ACC112 (cell line): ENCODE data around the gene SND1.

Source experiments
- H2AFZ ChIP-seq: fragments of 200-600 bp; sonication (generic); one replicate; pipeline ENCODE4 v1.6.0; 2017; ENCODE audit warnings: antibody characterized with exemption, low read length; ENCODE audit not compliant: unreplicated experiment
- H3K27ac ChIP-seq: fragments of 200-600 bp; sonication (generic); 2 replicates; pipeline ENCODE4 v1.5.1; 2014; ENCODE audit warnings: low read depth, mild to moderate bottlenecking, antibody characterized with exemption, low read length, moderate library complexity
- H3K27me3 ChIP-seq: fragments of 200-600 bp; sonication (generic); 2 replicates; pipeline ENCODE4 v1.6.1; 2014; ENCODE audit warnings: mild to moderate bottlenecking, antibody characterized with exemption, low read length, moderate library complexity, mixed read lengths; ENCODE audit not compliant: insufficient read depth
- H3K36me3 ChIP-seq: fragments of 200-600 bp; sonication (generic); 2 replicates; pipeline ENCODE4 v1.6.1; 2016; ENCODE audit warnings: mild to moderate bottlenecking, antibody characterized with exemption, low read length, moderate library complexity, mixed read lengths; ENCODE audit not compliant: insufficient read depth
- H3K4me1 ChIP-seq: fragments of 200-600 bp; sonication (generic); one replicate; pipeline ENCODE4 v1.6.1; 2016; ENCODE audit warnings: low read length, mixed read lengths; ENCODE audit not compliant: insufficient read depth, unreplicated experiment, control insufficient read depth
- H3K4me3 ChIP-seq: fragments of 200-600 bp; sonication (generic); 2 replicates; pipeline ENCODE4 v1.5.1; 2014; ENCODE audit warnings: mild to moderate bottlenecking, low read depth, low read length
- H3K79me2 ChIP-seq: fragments of 200-600 bp; sonication (generic); one replicate; pipeline ENCODE4 v1.6.0; 2016; ENCODE audit warnings: low read length; ENCODE audit not compliant: control insufficient read depth, unreplicated experiment, insufficient read depth

Gene SND1

DNA sequence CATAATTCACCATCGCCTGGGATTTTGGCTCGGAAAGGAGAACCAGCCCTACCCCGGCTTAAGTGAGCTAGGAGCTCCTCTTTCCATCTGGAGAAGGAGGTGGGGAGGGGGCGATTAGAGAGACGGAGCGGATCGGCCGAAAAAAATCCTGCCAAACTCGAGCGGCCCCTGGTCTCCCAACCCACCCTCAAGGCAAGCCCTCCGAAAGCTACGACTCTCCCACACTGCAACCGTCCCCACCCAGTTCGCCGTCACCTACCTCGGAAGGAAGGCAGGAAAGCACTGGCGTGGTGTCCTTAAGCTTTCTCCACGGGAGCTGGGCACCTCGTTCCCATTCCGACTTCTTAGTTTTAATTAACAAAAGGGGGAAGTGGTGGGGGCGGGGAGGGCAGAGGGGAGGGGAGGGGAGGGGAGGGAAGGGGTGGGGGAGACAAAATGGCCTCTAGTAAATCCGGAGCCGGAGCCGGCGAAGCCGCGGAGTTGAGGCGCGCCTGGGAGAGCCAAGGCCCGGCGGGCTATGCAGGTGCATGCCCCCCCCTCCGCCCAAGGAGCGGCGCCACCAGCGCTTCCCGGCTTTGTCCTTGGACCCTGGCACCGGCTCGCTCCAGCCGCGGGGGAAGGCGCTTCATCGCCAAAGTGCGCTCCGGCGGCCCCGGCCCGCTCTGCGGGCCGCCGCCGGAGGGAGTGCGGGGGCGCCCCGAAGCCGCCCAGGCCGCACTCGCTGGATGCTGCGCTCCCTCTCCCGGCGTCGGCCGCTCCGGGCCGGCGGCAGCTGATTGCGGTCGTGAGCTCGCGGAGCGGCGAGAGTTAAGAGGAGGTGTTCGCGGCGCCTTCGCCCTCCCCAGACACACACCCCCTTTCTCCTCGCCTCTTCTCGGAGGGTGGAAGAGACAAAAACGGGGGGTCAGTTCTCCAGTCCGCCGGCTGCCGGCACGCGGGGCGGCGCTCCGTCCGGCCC, 378.9 kb downstream of the SND1 start, which contains the start of gene LRRC4:
Gene LRRC4 (minus strand): TSS at position 784 of the 958 bp plus-strand sequence. CDS start 797 bp downstream, outside the sequence.
- Histone ChIP-seq H3K79me2 (peaks cover 9% of the 10 kb centered on the region), H3K27me3 (no peaks in the 10 kb centered on the region), H3K4me3 (peak within 1 kb of the TSS; percentile 77), H3K4me1 (peaks cover 3% of the 10 kb centered on the region), H3K27ac (no peak within 1 kb of the TSS), H2AFZ (no peak within 1 kb of the TSS), H3K36me3 (peaks cover 11% of the 10 kb centered on the region; the same call in 1 of the 2 replicates)

DNA sequence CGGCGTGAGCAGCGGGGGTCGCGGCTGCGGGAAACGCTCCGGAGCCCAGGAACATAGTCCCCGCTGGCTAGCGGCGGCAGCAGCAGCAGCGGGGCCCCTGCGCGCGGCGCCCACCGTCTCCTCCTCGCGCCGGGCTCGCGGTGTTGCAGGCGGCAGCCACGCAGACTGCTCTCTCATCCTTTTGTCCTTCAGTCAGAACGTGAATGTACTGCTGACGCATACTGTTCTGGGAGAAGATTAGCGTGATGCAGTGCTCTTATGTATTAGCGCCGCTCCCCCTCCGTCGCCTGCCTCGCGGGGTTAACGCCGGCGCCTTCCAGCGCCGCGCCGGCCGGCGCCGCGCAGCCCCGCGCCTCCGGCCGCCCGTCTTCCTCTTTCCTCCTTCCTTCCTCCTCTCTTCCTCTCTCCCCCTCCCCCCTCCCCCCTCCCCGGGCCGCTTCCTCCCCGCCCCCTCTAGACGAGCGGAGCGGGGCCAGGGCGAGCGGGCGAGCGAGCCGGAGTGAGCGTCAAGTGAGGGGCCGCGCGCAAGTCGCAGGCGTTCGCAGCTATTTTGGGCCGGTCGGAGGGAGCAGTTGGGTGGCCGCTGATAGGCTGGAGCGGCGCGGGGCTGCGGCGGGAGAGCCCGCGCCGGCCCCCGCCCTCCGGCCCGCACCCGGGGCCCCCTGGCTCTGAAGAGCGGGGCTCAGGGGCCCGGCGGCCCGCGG, 380.1 kb downstream of the SND1 start:
- no peak overlapping the region for H3K27ac ChIP-seq
- H3K36me3 ChIP-seq = peaks cover 11% of the 10 kb centered on the region; the same call in 1 of the 2 replicates
- H3K27me3 ChIP-seq = no peaks in the 10 kb centered on the region
- H2AFZ ChIP-seq = no peak overlapping the region
- peaks cover 9% of the 10 kb centered on the region for H3K79me2 ChIP-seq
- H3K4me3 ChIP-seq = peak overlapping the region; percentile 77
- peaks cover 3% of the 10 kb centered on the region for H3K4me1 ChIP-seq

DNA sequence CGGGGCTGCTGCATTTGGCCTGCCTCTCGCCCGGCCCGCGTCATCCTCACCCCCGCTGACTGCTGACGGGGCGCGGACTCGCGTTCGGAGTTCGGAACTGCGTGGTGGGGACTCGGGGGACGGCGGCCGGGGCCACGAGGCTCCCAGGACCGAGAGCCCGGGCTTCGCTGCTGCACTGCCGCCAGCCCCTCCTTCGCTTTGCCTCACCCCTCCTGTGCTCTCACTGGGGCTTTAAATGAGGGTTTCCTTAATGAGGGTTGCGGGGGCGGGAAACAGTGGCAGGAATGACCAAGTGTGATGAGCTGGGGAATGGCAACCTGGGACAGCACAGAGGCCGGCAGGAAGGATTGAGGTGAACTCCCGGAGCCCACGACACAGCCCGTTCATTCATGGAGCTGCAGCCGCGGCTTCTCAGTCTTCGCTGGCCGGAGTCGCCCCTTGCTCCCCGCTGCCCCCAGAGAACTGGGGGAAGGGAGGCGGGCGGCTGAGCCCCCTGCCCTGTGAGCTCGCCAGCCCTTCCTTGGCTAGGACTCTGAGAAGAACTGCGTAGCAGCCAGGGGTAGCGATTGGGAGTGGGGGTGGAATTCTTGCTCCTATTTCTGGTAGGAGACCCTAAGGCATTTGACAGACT, 380.7 kb downstream of the SND1 start:
- H3K4me1 ChIP-seq = peaks cover 3% of the 10 kb centered on the region
- peak overlapping the region; percentile 77 for H3K4me3 ChIP-seq
- H3K27ac ChIP-seq = no peak overlapping the region
- peaks cover 11% of the 10 kb centered on the region; the same call in 1 of the 2 replicates for H3K36me3 ChIP-seq
- H3K27me3 ChIP-seq = no peaks in the 10 kb centered on the region
- H2AFZ ChIP-seq = no peak overlapping the region
- peaks cover 9% of the 10 kb centered on the region for H3K79me2 ChIP-seq

DNA sequence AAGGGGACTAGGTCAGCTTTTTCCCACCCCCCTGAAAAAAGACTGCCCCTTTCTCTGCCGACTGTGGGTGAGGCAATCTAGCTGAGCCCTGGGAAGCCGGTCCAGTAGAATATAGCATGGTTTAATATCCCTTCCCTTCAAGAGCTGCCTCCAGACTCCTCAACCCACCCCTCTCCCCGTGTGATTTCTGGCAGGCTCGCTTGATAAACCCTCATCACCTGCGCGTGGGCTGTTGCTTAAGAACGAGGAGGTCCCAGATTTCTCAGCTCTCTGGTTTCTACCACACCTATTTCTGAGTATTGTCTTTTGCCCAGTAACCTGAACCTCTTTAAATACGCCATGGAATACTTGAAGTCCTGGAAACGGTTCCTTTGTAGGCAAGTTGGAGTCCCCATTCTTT, 381.3 kb downstream of the SND1 start:
- peaks cover 9% of the 10 kb centered on the region for H3K79me2 ChIP-seq
- H3K36me3 ChIP-seq = peaks cover 11% of the 10 kb centered on the region; the same call in 1 of the 2 replicates
- H2AFZ ChIP-seq = no peak overlapping the region
- H3K4me3 ChIP-seq = no peak overlapping the region
- H3K4me1 ChIP-seq = peaks cover 3% of the 10 kb centered on the region
- no peaks in the 10 kb centered on the region for H3K27me3 ChIP-seq
- H3K27ac ChIP-seq = no peak overlapping the region

DNA sequence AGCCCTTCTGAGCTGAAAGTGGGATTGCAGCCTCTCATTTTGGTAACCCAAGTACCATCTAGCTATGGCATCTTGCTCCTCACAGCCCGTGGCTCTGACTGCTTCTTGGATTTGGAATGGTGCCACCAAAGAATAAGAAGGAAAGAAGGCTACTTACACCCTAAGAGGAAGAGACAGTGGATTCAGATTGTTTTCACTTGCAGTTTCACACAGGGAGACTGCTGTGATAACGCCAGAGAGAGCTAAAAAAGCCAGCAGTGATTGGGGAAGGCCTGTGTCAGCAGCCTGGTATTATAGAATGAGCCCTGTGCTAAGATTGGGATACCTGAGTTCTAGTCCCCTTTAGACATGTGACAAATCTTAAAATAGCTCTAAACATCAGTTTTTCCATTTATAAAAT, 382.8 kb downstream of the SND1 start:
- H3K27ac ChIP-seq = no peak overlapping the region
- H3K4me3 ChIP-seq = no peak overlapping the region
- H3K36me3 ChIP-seq = no peaks in the 10 kb centered on the region
- no peak overlapping the region for H2AFZ ChIP-seq
- peaks cover 3% of the 10 kb centered on the region for H3K4me1 ChIP-seq
- H3K27me3 ChIP-seq = no peaks in the 10 kb centered on the region
- H3K79me2 ChIP-seq = peaks cover 9% of the 10 kb centered on the region

DNA sequence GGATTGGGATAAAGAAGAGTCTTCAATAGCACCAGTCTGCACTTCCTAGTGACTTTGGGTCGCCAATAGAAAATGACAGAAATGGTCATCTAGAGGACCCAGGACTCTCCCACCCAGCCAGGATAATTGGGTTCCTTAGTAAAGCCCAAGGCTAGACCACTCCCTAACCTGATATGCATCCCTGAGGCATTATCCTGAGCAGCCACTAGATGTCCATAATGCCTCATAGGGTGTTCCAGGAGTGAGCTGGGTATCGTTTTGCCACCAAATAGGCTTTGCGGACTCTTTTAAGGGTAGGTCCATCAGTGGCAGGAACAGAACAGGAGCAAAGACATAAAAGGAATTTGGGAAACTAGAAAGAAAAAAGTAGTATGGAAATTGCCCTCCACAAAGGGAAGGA, 383.7 kb downstream of the SND1 start:
- H3K79me2 ChIP-seq = peaks cover 4% of the 10 kb centered on the region
- no peak overlapping the region for H3K4me3 ChIP-seq
- peaks cover 3% of the 10 kb centered on the region for H3K4me1 ChIP-seq

DNA sequence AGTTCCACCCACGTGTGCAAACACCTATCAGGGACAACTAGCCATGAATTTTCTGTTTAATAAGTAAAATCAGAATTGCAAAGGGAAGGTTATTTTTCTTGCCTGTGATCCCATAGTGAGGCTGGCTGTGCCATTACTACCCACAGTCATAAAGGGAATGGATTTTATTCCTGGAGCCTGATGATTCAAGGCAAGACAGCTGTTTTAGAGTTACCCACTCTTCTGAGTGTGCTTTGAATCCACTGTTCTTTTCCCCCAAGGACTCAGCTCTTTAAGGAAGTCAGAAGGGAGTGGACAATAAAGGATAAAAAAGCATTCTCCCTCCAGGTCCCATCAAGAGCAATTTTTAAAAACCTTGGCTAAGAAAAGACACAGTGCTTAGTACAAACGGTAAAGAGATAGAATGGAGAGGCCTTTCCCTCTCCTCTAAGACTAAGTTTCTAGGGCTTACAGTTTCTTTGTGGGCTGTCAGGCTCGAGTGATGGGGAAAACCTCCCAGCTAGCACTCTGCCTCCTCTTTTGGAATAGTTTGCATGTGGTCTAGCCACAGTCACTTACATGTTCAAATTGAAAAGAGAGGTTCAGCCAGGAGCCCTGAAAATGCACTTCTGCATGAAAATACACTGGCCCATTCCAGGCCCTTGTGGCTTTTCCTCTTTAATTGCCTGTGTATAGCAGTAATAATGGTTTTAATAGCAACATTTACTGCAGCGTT, 384.4 kb downstream of the SND1 start:
- no peaks in the 10 kb centered on the region for H3K36me3 ChIP-seq
- H3K4me1 ChIP-seq = peaks cover 7% of the 10 kb centered on the region
- H3K79me2 ChIP-seq = peaks cover 4% of the 10 kb centered on the region
- H2AFZ ChIP-seq = no peak overlapping the region
- H3K27ac ChIP-seq = no peak overlapping the region
- H3K4me3 ChIP-seq = no peak overlapping the region
- H3K27me3 ChIP-seq = no peaks in the 10 kb centered on the region

More for the DNA sequence above, 383.7 kb downstream of the SND1 start:
- Histone ChIP-seq H3K36me3 (no peaks in the 10 kb centered on the region), H3K27me3 (no peaks in the 10 kb centered on the region), H2AFZ (no peak overlapping the region), H3K27ac (no peak overlapping the region)

DNA sequence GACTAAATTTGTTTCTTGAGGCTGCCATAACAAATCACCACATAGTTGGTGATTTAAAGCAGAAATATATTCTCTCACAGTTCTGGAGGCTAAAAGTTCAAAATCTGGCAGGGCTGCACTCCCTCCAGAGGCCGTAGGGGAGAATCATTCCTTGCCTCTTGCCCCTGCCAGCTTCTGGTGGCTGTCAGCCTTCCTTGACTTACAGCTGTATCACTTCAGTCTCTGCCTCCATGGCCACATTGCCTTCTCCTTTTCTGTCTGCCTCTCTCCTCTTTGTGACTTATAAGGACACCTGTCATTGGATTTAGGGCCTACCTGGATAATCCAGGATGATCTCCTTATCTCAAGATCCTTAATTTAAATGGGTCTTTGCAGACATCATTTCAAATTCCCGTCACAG, 385.1 kb downstream of the SND1 start:
- no peak overlapping the region for H3K4me3 ChIP-seq
- H3K79me2 ChIP-seq = peaks cover 4% of the 10 kb centered on the region
- no peaks in the 10 kb centered on the region for H3K27me3 ChIP-seq
- H2AFZ ChIP-seq = no peak overlapping the region
- no peaks in the 10 kb centered on the region for H3K36me3 ChIP-seq
- peaks cover 12% of the 10 kb centered on the region for H3K4me1 ChIP-seq
- H3K27ac ChIP-seq = no peak overlapping the region

DNA sequence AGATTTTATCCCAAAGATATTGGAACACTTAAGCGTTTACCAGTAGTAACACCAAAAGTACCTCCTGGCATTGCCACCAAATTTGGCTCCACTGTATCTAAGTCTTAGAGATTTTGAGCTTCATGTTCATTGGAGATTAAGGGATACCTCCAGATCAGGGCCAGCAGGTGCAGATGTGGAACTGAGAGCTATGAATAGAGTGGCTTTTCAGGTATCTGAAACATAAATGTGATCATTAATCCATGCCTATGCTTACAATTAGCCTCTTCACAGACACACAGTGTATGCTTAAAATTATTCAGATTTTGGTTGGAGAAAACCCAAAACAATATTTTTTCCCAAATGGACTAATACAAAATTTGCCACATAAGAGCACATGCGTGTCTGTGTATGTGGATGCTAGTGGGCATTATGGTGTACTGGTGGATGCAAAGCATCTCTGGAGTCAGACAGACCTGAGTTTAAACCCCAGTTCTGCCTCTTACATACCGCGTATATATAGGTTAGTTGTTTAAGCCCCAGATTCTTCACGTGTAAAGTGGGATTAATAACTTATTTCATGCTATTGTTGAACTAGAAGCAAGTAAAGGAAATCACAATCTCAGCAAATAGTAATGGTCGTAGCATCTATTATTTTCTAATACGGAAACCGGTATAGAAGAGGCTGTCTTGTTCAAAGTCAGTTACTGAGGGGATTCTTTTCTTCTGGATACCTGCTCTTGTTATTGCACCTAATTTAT, 386.1 kb downstream of the SND1 start:
- Histone ChIP-seq H3K4me3 (no peak overlapping the region), H3K27ac (no peak overlapping the region)

More for the DNA sequence above, 386.1 kb downstream of the SND1 start:
- H3K36me3 ChIP-seq = no peaks in the 10 kb centered on the region
- no peak overlapping the region for H2AFZ ChIP-seq
- no peaks in the 10 kb centered on the region for H3K27me3 ChIP-seq
- H3K4me1 ChIP-seq = peaks cover 12% of the 10 kb centered on the region
- H3K79me2 ChIP-seq = peaks cover 4% of the 10 kb centered on the region
